GM18517 (cell line): Measurements from ENCODE around the gene RNF4.
"Not testable (repeated sequence)": the region's sequence is repeated elsewhere in the genome, so short reads cannot be mapped to it uniquely, and the experiment has no call there.

Source experiments
- ATAC-seq: cut with Tn5 transposase; IDR thresholded peaks from one replicate; pipeline ENCODE4 v1.9.1; 2021; ENCODE audit warnings: mild to moderate bottlenecking, moderate library complexity; ENCODE audit not compliant: unreplicated experiment

Gene RNF4

GRCh38 chr4:2457481-2458295, 11.2 kb upstream of the RNF4 start:
- no peak for ATAC-seq

GRCh38 chr4:2458546-2459491, 10.1 kb upstream of the RNF4 start:
- no peak for ATAC-seq

DNA sequence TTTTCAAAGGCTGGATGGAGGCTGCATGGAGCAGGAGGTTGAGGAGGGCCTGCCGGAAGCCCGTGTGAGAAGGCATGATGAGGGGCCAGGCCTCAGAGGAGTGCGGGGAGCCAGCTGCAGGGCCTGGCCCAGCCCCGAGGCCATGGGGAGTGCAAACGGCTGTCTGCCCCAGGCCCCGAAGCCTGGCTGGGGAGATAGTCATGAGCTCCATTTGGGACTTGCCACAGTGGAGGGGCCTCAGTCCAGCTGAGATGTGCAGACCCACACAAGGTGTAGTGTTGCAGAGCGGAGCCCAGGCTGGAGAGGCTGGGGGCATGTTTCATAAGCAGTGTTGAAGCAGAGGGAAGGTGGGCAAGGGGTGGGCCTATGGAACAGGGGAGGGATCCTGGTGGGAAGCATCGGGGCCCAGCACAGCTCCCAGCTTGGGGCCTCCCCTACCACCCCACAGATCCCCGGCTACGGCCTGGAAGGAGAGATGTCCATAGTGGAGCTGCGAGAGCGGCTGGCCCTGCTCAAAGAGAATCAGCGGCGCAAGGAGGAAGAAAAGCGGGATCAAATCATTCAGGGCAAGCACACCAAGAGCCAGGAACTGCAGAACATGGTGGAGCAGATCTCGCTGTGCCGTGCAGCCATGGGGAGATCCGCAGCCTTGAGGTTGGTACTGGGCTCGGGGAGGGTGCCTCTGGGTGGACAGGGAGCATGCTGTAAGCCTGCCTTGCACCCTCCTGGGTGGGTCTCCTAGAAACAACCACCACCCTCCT, 9.1 kb upstream of the RNF4 start:
- ATAC-seq: no peak

DNA sequence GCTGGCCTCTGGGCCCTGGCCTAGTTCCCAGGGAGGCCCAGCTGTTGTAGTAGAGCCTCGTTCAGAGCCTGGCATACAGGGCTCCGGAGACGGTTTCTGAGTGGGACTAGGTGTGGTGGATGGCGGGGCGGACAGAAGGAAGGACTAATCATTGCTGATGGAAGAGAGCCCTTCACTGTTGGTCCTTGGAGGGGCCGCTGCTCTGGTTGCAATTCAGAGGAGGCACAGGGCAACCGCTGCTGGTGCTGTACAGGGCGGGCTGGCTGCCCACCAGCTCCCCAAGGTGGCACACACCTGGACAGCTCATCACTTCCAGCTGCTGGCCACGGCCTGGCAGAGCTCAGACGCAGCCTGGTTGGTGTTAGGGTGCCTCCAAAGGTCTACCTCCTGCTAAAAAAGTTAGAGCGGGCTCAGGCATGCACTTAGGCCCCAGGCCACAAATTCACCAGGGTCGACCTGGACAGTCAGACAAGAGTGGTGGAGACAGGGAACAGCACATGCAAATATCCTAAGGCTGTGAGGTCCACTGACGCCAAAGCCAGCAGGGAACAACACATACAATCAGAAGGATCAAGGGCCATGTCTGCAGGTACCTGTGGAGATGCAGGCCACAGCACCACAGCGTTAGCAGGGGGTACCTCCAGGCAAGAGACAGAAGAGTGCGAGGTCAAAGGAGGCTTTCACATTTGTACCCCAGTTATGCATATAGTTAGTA, 7.5 kb upstream of the RNF4 start:
- ATAC-seq: no peak

DNA sequence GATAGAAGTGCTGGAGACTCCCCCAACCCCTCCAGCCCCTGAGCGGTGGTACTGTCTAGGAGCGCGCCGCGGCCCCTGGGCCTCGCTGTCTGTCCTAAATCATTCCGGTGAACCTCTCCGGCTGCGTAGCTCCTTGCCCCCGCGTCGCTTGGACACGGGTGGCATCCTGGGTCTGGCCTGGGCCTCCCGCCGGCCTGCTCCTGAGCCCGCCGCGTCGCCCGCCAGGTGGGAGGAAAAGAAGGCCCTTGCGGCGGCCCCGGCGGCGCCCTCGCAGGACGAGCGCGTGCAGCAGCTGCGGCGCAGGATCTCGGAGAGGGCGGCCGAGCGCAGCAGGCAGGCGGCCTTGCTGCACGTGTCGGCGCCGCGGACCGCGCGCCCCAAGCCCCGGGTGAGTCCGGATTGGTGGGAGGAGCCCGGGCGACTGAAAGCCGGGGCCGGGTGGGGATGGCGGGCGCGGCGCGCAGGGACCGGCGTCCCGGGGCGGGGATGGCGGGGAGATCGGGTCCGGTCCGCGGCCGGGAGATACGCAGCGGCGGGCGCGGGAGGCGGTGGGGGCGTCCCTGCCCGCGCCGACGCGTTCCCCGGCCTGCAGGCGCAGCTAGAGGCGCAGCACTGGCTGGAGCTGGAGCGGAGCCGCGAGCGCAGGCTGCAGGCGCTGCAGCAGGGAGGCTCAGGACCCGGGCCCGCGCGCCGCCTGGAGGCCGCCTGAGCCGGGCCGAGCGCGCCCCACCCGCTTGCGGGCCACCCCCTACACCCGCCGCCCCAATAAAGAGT, 6.5 kb upstream of the RNF4 start:
- ATAC-seq: peak; percentile 72

GRCh38 chr4:2462992-2463762, 5.7 kb upstream of the RNF4 start:
- ATAC-seq: no peak

GRCh38 chr4:2465032-2465431, 3.9 kb upstream of the RNF4 start:
- no peak for ATAC-seq

GRCh38 chr4:2465544-2465943, 3.4 kb upstream of the RNF4 start:
- ATAC-seq: not testable (repeated sequence)

- ATAC-seq: peak; percentile 40
Observed at GRCh38 chr4:2469192-2469984, 482 bp downstream of the RNF4 start.

DNA sequence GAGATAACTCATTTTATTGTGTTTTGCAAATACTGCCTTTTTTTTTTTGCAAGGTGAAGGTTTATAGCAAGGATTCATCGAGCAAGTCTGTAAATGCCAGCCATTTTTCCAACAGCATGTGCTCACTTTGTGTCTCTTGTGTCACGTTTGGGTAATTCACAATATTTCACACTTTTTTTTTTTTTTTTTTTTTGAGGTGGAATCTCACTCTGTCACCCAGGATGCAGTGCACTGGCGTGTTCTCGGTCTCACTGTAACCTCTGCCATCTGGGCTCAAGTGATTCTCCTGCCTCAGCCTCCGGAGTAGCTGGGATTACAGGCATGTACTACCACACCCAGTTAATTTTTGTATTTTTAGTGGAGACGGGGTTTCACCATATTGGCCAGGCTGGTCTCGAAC, 1.9 kb downstream of the RNF4 start:
- ATAC-seq: no peak

DNA sequence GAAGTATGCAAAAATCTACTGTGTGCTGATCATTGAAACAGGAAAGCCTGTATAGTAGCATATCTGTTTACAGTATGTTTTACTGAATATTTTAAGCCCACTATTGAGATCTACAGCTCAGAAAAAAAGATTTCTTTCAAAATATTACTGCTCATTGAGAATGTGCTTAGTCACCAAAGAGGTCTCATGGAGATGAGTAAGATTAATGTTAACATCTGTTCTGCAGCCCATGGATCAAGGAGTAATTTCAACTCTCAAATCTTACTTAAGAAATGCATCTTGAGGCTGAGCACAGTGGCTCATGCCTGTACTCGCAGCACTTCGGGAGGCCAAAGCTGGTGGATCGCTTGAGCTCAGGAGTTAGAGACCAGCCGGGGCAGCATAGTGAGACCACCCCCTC, 3.3 kb downstream of the RNF4 start:
- no peak for ATAC-seq

GRCh38 chr4:2478229-2478628, 9.3 kb downstream of the RNF4 start:
- no peak for ATAC-seq

DNA sequence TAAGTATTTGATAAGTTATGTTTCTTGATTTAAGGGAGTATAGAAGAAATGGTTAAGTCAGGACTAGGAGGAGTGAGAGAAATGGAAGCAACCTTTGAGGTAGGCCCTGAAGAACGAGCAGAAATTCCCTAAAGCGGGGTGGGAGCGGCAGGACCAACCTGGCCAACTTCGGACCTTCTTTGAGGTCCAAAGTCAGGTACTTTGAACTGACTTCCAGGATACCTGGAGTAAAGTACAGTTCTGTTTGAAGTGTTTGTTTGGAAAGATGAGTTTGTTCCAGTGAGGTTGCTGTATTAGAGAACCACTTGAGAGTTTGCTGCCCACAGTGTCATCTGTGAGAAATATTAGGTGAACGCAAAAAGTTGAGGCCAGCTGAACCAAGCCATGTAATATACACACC, 11.7 kb downstream of the RNF4 start:
- ATAC-seq: no peak

GRCh38 chr4:2482192-2482591, 13.3 kb downstream of the RNF4 start:
- ATAC-seq: no peak

- ATAC-seq: no peak
Observed at GRCh38 chr4:2482693-2483092, 13.8 kb downstream of the RNF4 start.

- ATAC-seq: no peak
Observed at GRCh38 chr4:2483237-2483636, 14.3 kb downstream of the RNF4 start.

GRCh38 chr4:2484185-2484584, 15.3 kb downstream of the RNF4 start:
- no peak for ATAC-seq

DNA sequence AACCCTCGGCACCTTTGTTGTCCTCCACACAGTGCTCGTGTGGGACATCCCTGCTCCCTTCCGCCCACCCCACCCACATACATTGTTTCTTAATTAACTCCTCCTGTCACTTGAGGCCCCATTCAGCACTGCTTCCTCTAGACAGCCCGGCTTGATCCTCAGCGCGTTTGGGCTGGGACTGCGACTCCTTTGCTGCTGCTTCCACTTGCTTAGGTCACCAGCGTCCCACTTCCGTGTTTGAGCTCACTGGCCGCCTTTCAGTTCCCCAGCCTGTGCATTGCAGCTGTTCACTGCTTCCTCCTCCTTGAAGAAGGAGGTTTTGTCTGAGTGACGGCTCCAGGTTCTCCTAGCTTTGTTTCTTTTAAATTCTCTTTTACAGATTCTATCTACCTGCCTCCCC, 16.1 kb downstream of the RNF4 start:
- ATAC-seq: peak; percentile 70
